SU-DHL-6 (cell line): ENCODE results near the gene TMEM62.

ENCODE experiments used
- H2AFZ ChIP-seq: fragments of 200-600 bp; sonication (generic); 2 replicates; pipeline ENCODE4 v1.6.1; 2014; ENCODE audit warnings: low read depth, mild to moderate bottlenecking, moderate library complexity, mixed read lengths, antibody characterized with exemption, low read length; ENCODE audit not compliant: severe bottlenecking
- H3F3A ChIP-seq: fragments of 200-600 bp; shearing (Covaris generic); 2 replicates; pipeline ENCODE4 v1.6.0; 2016; ENCODE audit warnings: antibody characterized with exemption, mild to moderate bottlenecking; ENCODE audit not compliant: insufficient read depth
- H3K27ac ChIP-seq: fragments of 200-600 bp; sonication (generic); 2 replicates; pipeline ENCODE4 v1.5.1; 2016; ENCODE audit warnings: low read depth, mild to moderate bottlenecking, low read length, moderate library complexity, mixed read lengths
- H3K27me3 ChIP-seq: fragments of 200-600 bp; sonication (generic), shearing (Covaris generic); 2 replicates; pipeline ENCODE4 v1.6.0; 2014; ENCODE audit warnings: mild to moderate bottlenecking, low read length
- H3K36me3 ChIP-seq: fragments of 200-600 bp; sonication (generic); 2 replicates; pipeline ENCODE4 v1.6.1; 2014; ENCODE audit warnings: mild to moderate bottlenecking, low read length, mixed read lengths
- H3K4me2 ChIP-seq: fragments of 300-600, 200-600 bp; shearing (Covaris generic), sonication (generic); 2 replicates; pipeline ENCODE4 v1.6.0; 2014; ENCODE audit warnings: low read length, low read depth, mild to moderate bottlenecking; ENCODE audit not compliant: poor library complexity, severe bottlenecking
- H3K4me3 ChIP-seq: fragments of 200-600 bp; sonication (generic); 2 replicates; pipeline ENCODE4 v1.5.1; 2014; ENCODE audit warnings: antibody characterized with exemption, low read length, mild to moderate bottlenecking, mixed read lengths; ENCODE audit not compliant: insufficient read depth, poor library complexity, severe bottlenecking
- H3K79me2 ChIP-seq: fragments of 200-600 bp; sonication (generic); 2 replicates; pipeline ENCODE4 v1.6.1; 2014; ENCODE audit warnings: mild to moderate bottlenecking, low read length, moderate library complexity; ENCODE audit not compliant: insufficient read depth
- H3K9ac ChIP-seq: fragments of 200-600 bp; sonication (generic); 2 replicates; pipeline ENCODE4 v1.7.0; 2014; ENCODE audit warnings: mild to moderate bottlenecking, low read length
- H3K9me2 ChIP-seq: fragments of 200-600 bp; sonication (generic); replicated peaks from 2 replicates; pipeline ENCODE4 v1.6.1; 2014; ENCODE audit warnings: low read length; ENCODE audit not compliant: insufficient read depth
- H3K9me3 ChIP-seq: fragments of 200-600 bp; sonication (generic); 2 replicates; pipeline ENCODE4 v1.6.1; 2014; ENCODE audit warnings: low read length, mixed read lengths; ENCODE audit not compliant: insufficient read depth
- H4K20me1 ChIP-seq: fragments of 200-600 bp; sonication (generic); 2 replicates; pipeline ENCODE4 v1.6.1; 2014; ENCODE audit warnings: low read depth, mild to moderate bottlenecking, antibody characterized with exemption, low read length, moderate library complexity, mixed read lengths
- EZH2phosphoT487 ChIP-seq: fragments of 200-600 bp; sonication (generic), shearing (Covaris generic); conservative IDR thresholded peaks from 2 replicates; pipeline ENCODE4 v1.6.1; 2018; ENCODE audit warnings: mild to moderate bottlenecking, antibody characterized with exemption, low read length, moderate library complexity, mixed read lengths
- TF ChIP-seq, protein P1 (sequence below): fragments of 200-600 bp; sonication (generic); IDR thresholded peaks from one replicate; pipeline ENCODE4 v1.5.1; 2017; ENCODE audit warnings: antibody characterized with exemption, mild to moderate bottlenecking, low read length, moderate library complexity; ENCODE audit not compliant: insufficient read depth, poor library complexity, severe bottlenecking

The TMEM62 gene

DNA sequence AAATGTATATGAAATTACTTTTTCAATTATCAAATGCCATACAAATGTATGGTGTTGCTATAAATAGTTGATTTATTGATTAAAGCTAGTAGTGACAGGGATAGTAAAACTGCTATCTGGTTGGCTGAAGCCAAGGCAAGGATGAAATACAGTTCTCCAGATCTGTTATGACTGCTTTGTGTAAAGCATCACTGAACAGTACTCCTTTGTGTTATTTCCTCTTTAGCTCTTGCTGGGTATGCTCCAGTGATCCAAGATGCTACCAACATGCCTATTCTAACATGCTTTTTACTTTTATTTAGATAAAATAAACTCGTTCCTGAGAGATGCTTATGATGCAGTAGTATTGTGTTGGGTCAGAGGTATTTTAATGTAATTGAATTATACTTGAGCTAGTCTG, 15.1 kb upstream of the TMEM62 start:
- Histone ChIP-seq H3K79me2 (no peaks in the 10 kb centered on the region), H3F3A (no peaks in the 10 kb centered on the region), H3K9me2 (no peaks in the 10 kb centered on the region), H3K9ac (no peak overlapping the region), H3K9me3 (no peaks in the 10 kb centered on the region), H3K4me3 (no peak overlapping the region), H3K4me2 (no peak overlapping the region), H3K27ac (no peak overlapping the region), H4K20me1 (no peaks in the 10 kb centered on the region), H3K27me3 (no peaks in the 10 kb centered on the region), H2AFZ (no peak overlapping the region), H3K36me3 (no peaks in the 10 kb centered on the region)
- TF ChIP-seq EZH2phosphoT487, result no peak
- TF ChIP-seq, protein P1, sequence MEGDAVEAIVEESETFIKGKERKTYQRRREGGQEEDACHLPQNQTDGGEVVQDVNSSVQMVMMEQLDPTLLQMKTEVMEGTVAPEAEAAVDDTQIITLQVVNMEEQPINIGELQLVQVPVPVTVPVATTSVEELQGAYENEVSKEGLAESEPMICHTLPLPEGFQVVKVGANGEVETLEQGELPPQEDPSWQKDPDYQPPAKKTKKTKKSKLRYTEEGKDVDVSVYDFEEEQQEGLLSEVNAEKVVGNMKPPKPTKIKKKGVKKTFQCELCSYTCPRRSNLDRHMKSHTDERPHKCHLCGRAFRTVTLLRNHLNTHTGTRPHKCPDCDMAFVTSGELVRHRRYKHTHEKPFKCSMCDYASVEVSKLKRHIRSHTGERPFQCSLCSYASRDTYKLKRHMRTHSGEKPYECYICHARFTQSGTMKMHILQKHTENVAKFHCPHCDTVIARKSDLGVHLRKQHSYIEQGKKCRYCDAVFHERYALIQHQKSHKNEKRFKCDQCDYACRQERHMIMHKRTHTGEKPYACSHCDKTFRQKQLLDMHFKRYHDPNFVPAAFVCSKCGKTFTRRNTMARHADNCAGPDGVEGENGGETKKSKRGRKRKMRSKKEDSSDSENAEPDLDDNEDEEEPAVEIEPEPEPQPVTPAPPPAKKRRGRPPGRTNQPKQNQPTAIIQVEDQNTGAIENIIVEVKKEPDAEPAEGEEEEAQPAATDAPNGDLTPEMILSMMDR, result no peak

DNA sequence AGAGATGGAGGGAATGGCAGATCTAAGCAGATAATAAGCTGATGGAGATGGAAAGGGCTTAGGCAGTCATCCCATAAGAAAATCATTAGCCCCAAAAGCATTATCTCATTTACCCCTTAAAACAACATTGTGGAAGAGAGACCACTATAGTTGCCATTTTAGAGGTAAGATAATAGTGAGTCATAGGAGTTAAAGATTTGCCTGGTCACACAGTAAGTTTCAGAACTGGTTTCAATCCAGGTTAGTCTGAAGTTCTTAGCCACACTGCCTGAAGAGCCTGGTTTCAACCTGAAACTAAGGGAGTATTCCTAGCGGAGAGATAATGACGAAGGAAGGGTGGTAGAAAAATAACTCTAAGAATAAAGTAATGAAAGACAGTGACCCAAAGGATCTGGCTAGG, 14.6 kb upstream of the TMEM62 start:
- Histone ChIP-seq H3K36me3 (no peaks in the 10 kb centered on the region), H3K27me3 (no peaks in the 10 kb centered on the region), H4K20me1 (no peaks in the 10 kb centered on the region), H3K9ac (no peak overlapping the region), H3K9me3 (no peaks in the 10 kb centered on the region), H3K4me3 (no peak overlapping the region), H3F3A (no peaks in the 10 kb centered on the region), H3K79me2 (no peaks in the 10 kb centered on the region), H2AFZ (no peak overlapping the region), H3K27ac (no peak overlapping the region), H3K4me2 (no peak overlapping the region), H3K9me2 (no peaks in the 10 kb centered on the region)
- TF ChIP-seq EZH2phosphoT487, result no peak
- TF ChIP-seq, protein P1, result no peak

DNA sequence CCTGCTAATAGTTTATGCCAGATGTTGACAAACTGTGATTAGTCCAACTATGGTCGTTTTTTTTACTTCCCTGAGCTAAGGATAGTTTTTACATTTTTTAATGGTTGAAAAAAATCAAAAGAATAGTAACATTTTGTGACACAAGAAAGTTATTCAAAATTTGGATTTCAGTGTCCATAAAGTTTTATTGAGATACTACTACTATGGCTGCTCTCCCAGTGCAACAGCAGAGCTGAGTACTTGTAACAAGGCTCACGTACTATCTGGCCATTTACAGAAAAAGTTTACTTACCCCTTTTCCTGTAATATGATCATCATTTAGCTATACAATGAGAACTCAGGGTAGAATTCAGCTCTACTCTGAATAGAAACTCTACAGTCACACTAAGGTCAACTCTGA, 11.5 kb upstream of the TMEM62 start:
- Histone ChIP-seq H3K4me2 (no peak overlapping the region), H3K27ac (no peak overlapping the region)

More for the DNA sequence above, 11.5 kb upstream of the TMEM62 start:
- Histone ChIP-seq H3F3A (no peaks in the 10 kb centered on the region), H3K36me3 (no peaks in the 10 kb centered on the region), H3K27me3 (no peaks in the 10 kb centered on the region), H2AFZ (no peak overlapping the region), H3K9ac (no peak overlapping the region), H3K9me2 (no peaks in the 10 kb centered on the region), H3K4me3 (no peak overlapping the region), H3K79me2 (no peaks in the 10 kb centered on the region), H3K9me3 (no peaks in the 10 kb centered on the region), H4K20me1 (no peaks in the 10 kb centered on the region)
- TF ChIP-seq EZH2phosphoT487, result no peak
- TF ChIP-seq, protein P1, result no peak
